WTC11 (cell line): ENCODE data around the gene CDH12.

ENCODE experiments used
- CREB1 ChIP-seq: sonication (generic); formaldehyde crosslinking; IDR thresholded peaks from 2 replicates; pipeline ENCODE4 v1.8.0; 2023; ENCODE audit warnings: mild to moderate bottlenecking, missing genetic modification reagents
- ESRRA ChIP-seq: sonication (generic); formaldehyde crosslinking; IDR thresholded peaks from 2 replicates; pipeline ENCODE4 v1.8.1; 2022; ENCODE audit warnings: mild to moderate bottlenecking, missing genetic modification reagents, borderline replicate concordance
- GABPB1 ChIP-seq: sonication (generic); formaldehyde crosslinking; IDR thresholded peaks from 2 replicates; pipeline ENCODE4 v1.8.1; 2023; ENCODE audit warnings: mild to moderate bottlenecking, missing genetic modification reagents
- NFYB ChIP-seq: sonication (generic); formaldehyde crosslinking; conservative IDR thresholded peaks from 2 replicates; pipeline ENCODE4 v1.8.0; 2022; ENCODE audit warnings: low read depth, missing genetic modification reagents
- SP1 ChIP-seq: sonication (generic); formaldehyde crosslinking; conservative IDR thresholded peaks from 2 replicates; pipeline ENCODE4 v1.8.1; 2022; ENCODE audit warnings: missing genetic modification reagents
- TCF7 ChIP-seq: sonication (generic); formaldehyde crosslinking; IDR thresholded peaks from 2 replicates; pipeline ENCODE4 v1.8.0; 2022; ENCODE audit warnings: mild to moderate bottlenecking, low read depth, missing genetic modification reagents, moderate library complexity
- ZNF138 ChIP-seq: sonication (generic); formaldehyde crosslinking; conservative IDR thresholded peaks from 2 replicates; pipeline ENCODE4 v1.8.1; 2022; ENCODE audit warnings: mild to moderate bottlenecking, moderate library complexity, missing genetic modification reagents
- ZNF232 ChIP-seq: sonication (generic); formaldehyde crosslinking; IDR thresholded peaks from 2 replicates; pipeline ENCODE4 v1.8.0; 2022; ENCODE audit warnings: mild to moderate bottlenecking, missing genetic modification reagents
- TF ChIP-seq, protein P1 (sequence below): fragments of 200-600 bp; IDR thresholded peaks from 2 replicates; pipeline ENCODE4 v1.8.0; 2022; ENCODE audit warnings: antibody characterized with exemption
- TF ChIP-seq, protein P2 (sequence below): fragments of 250-450 bp; sonication (Bioruptor Pico); IDR thresholded peaks from 2 replicates; pipeline ENCODE4 v1.9.0; 2021; ENCODE audit warnings: mild to moderate bottlenecking
- TF ChIP-seq, protein P3 (sequence below): sonication (generic); formaldehyde crosslinking; IDR thresholded peaks from 2 replicates; pipeline ENCODE4 v1.8.1; 2023; ENCODE audit warnings: mild to moderate bottlenecking, missing genetic modification reagents, borderline replicate concordance
- TF ChIP-seq, protein P4 (sequence below): sonication (generic); formaldehyde crosslinking; IDR thresholded peaks from 2 replicates; pipeline ENCODE4 v1.8.1; 2023; ENCODE audit warnings: mild to moderate bottlenecking, missing genetic modification reagents
- TF ChIP-seq, protein P5 (sequence below): sonication (generic); formaldehyde crosslinking; IDR thresholded peaks from 2 replicates; pipeline ENCODE4 v1.8.1; 2022; ENCODE audit warnings: missing genetic modification reagents, borderline replicate concordance

DNA sequence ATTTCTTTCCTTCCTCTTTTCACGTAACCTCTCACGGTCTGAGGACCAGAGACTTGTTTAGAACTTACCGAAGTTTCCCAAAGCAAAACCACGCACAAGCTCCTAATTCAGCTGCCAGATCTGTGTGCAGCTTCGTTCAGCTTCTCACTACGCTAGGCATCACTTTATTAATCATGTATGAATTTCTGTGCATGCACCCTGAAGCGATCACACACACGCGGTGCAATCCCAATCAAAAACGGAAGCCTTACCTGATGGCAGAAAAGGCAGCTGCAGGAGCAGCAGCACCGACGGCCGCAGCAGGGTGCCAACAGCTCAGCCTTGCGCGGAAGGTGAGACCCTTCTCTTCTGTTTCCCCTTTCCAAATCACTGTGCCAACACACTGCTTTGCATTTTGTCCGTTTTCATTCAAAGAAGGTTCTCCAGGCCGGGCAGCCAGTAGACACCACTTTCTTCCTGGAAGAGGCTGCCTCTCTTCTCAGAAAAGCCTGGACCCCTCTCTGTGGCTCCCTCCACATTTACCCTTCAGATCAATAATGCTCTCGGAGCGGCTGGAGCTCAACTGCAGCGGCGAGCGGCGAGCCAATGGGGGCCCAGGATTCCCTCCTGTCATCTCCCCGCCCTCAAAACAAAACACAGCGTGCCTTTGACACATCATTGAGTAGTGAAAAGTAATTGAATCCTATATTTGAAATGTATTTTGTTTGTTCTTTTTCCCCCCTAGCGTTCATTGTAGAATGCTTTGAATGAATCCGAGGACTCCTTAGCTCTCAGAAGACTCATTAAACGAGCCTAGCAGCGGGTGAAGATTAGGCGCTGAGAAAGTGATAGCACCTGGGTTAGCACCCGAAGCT, at the start of gene CDH12:
- TF ChIP-seq, protein P1, sequence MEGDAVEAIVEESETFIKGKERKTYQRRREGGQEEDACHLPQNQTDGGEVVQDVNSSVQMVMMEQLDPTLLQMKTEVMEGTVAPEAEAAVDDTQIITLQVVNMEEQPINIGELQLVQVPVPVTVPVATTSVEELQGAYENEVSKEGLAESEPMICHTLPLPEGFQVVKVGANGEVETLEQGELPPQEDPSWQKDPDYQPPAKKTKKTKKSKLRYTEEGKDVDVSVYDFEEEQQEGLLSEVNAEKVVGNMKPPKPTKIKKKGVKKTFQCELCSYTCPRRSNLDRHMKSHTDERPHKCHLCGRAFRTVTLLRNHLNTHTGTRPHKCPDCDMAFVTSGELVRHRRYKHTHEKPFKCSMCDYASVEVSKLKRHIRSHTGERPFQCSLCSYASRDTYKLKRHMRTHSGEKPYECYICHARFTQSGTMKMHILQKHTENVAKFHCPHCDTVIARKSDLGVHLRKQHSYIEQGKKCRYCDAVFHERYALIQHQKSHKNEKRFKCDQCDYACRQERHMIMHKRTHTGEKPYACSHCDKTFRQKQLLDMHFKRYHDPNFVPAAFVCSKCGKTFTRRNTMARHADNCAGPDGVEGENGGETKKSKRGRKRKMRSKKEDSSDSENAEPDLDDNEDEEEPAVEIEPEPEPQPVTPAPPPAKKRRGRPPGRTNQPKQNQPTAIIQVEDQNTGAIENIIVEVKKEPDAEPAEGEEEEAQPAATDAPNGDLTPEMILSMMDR, result no peak
- no peak for TF ChIP-seq ZNF138 (CRISPR knock-in tag)
- TF ChIP-seq TCF7 (CRISPR knock-in tag), result no peak
- TF ChIP-seq ZNF232, result no peak
- TF ChIP-seq, protein P2, sequence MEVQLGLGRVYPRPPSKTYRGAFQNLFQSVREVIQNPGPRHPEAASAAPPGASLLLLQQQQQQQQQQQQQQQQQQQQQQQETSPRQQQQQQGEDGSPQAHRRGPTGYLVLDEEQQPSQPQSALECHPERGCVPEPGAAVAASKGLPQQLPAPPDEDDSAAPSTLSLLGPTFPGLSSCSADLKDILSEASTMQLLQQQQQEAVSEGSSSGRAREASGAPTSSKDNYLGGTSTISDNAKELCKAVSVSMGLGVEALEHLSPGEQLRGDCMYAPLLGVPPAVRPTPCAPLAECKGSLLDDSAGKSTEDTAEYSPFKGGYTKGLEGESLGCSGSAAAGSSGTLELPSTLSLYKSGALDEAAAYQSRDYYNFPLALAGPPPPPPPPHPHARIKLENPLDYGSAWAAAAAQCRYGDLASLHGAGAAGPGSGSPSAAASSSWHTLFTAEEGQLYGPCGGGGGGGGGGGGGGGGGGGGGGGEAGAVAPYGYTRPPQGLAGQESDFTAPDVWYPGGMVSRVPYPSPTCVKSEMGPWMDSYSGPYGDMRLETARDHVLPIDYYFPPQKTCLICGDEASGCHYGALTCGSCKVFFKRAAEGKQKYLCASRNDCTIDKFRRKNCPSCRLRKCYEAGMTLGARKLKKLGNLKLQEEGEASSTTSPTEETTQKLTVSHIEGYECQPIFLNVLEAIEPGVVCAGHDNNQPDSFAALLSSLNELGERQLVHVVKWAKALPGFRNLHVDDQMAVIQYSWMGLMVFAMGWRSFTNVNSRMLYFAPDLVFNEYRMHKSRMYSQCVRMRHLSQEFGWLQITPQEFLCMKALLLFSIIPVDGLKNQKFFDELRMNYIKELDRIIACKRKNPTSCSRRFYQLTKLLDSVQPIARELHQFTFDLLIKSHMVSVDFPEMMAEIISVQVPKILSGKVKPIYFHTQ (CRISPR knock-in tag), result no peak
- TF ChIP-seq, protein P3, sequence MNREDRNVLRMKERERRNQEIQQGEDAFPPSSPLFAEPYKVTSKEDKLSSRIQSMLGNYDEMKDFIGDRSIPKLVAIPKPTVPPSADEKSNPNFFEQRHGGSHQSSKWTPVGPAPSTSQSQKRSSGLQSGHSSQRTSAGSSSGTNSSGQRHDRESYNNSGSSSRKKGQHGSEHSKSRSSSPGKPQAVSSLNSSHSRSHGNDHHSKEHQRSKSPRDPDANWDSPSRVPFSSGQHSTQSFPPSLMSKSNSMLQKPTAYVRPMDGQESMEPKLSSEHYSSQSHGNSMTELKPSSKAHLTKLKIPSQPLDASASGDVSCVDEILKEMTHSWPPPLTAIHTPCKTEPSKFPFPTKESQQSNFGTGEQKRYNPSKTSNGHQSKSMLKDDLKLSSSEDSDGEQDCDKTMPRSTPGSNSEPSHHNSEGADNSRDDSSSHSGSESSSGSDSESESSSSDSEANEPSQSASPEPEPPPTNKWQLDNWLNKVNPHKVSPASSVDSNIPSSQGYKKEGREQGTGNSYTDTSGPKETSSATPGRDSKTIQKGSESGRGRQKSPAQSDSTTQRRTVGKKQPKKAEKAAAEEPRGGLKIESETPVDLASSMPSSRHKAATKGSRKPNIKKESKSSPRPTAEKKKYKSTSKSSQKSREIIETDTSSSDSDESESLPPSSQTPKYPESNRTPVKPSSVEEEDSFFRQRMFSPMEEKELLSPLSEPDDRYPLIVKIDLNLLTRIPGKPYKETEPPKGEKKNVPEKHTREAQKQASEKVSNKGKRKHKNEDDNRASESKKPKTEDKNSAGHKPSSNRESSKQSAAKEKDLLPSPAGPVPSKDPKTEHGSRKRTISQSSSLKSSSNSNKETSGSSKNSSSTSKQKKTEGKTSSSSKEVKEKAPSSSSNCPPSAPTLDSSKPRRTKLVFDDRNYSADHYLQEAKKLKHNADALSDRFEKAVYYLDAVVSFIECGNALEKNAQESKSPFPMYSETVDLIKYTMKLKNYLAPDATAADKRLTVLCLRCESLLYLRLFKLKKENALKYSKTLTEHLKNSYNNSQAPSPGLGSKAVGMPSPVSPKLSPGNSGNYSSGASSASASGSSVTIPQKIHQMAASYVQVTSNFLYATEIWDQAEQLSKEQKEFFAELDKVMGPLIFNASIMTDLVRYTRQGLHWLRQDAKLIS (CRISPR knock-in tag), result no peak
- no peak for TF ChIP-seq CREB1 (CRISPR knock-in tag)
- TF ChIP-seq NFYB (CRISPR knock-in tag), result no peak
- TF ChIP-seq SP1 (CRISPR knock-in tag), result no peak
- TF ChIP-seq, protein P4, sequence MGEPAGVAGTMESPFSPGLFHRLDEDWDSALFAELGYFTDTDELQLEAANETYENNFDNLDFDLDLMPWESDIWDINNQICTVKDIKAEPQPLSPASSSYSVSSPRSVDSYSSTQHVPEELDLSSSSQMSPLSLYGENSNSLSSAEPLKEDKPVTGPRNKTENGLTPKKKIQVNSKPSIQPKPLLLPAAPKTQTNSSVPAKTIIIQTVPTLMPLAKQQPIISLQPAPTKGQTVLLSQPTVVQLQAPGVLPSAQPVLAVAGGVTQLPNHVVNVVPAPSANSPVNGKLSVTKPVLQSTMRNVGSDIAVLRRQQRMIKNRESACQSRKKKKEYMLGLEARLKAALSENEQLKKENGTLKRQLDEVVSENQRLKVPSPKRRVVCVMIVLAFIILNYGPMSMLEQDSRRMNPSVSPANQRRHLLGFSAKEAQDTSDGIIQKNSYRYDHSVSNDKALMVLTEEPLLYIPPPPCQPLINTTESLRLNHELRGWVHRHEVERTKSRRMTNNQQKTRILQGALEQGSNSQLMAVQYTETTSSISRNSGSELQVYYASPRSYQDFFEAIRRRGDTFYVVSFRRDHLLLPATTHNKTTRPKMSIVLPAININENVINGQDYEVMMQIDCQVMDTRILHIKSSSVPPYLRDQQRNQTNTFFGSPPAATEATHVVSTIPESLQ (CRISPR knock-in tag), result no peak
- no peak for TF ChIP-seq ESRRA (CRISPR knock-in tag)
- TF ChIP-seq, protein P5, sequence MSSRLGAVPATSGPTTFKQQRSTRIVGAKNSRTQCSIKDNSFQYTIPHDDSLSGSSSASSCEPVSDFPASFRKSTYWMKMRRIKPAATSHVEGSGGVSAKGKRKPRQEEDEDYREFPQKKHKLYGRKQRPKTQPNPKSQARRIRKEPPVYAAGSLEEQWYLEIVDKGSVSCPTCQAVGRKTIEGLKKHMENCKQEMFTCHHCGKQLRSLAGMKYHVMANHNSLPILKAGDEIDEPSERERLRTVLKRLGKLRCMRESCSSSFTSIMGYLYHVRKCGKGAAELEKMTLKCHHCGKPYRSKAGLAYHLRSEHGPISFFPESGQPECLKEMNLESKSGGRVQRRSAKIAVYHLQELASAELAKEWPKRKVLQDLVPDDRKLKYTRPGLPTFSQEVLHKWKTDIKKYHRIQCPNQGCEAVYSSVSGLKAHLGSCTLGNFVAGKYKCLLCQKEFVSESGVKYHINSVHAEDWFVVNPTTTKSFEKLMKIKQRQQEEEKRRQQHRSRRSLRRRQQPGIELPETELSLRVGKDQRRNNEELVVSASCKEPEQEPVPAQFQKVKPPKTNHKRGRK (CRISPR knock-in tag), result no peak
- TF ChIP-seq GABPB1 (CRISPR knock-in tag), result no peak
